Natural killer cell (primary cell): Measurements from ENCODE around the gene AHSG. TPM values are rescaled to one million over a fixed set of nuclear protein-coding genes. Genes with fewer than 3 reads are reported as not detected.

Source experiments
- ATAC-seq, 3 donors: fragments of 150-1000 bp in 2 of 3; fragments of 200-7000 bp in 1 of 3; cut with Tn5 transposase; 1 replicate in 1 of 3; 2 replicates in 2 of 3; pipeline ENCODE4 v1.10.0; 2021; ENCODE audit warnings: mild to moderate bottlenecking in 2 of 3, moderate library complexity in 2 of 3
- DNase-seq, 2 donors: peaks; one replicate each; pipeline versions ENCODE4 v3.0.0 to v3.0.0-alpha.2; 2013 to 2021; ENCODE audit warnings: mixed read lengths in 1 of 2
- H3K27ac ChIP-seq: one replicate; pipeline ENCODE4 v1.5.1; 2013; ENCODE audit warnings: mild to moderate bottlenecking, low read length
- H3K27me3 ChIP-seq: one replicate; pipeline ENCODE4 v1.6.1; 2013; ENCODE audit warnings: low read length; ENCODE audit not compliant: control insufficient read depth, insufficient read depth
- H3K36me3 ChIP-seq: one replicate; pipeline ENCODE4 v1.6.1; 2013; ENCODE audit warnings: low read length; ENCODE audit not compliant: control insufficient read depth, insufficient read depth
- H3K4me1 ChIP-seq: one replicate; pipeline ENCODE4 v1.6.1; 2013; ENCODE audit warnings: low read length; ENCODE audit not compliant: control insufficient read depth, insufficient read depth
- H3K4me3 ChIP-seq: one replicate; pipeline ENCODE4 v1.5.1; 2013; ENCODE audit warnings: low read length
- H3K9me3 ChIP-seq: one replicate; pipeline ENCODE4 v1.6.1; 2013; ENCODE audit warnings: low read length; ENCODE audit not compliant: control insufficient read depth, insufficient read depth
- H3K27ac Mint-ChIP-seq, 2 donors: one replicate each; pipeline ENCODE4 v1.8.0; 2022; ENCODE audit warnings: mild to moderate bottlenecking in 2 of 2, mixed read lengths in 2 of 2, moderate library complexity in 1 of 2
- H3K27me3 Mint-ChIP-seq, 2 donors: one replicate each; pipeline ENCODE4 v1.8.0; 2022; ENCODE audit warnings: low read depth in 2 of 2, mixed read lengths in 2 of 2
- H3K36me3 Mint-ChIP-seq: one replicate; pipeline ENCODE4 v1.8.0; 2022; ENCODE audit warnings: mixed read lengths
- H3K4me1 Mint-ChIP-seq, 2 donors: one replicate each; pipeline ENCODE4 v1.8.0; 2022; ENCODE audit warnings: mixed read lengths in 2 of 2
- H3K4me3 Mint-ChIP-seq: one replicate; pipeline ENCODE4 v1.8.0; 2022; ENCODE audit warnings: mild to moderate bottlenecking, moderate library complexity, mixed read lengths
- H3K9me3 Mint-ChIP-seq, 2 donors: one replicate each; pipeline ENCODE4 v1.8.0; 2022; ENCODE audit warnings: mixed read lengths in 2 of 2
- WGBS: methylation state at CpG from one replicate; pipeline ENCODE4 v1.1.7; 2013; ENCODE audit warnings: missing lambda C conversion rate; ENCODE audit not compliant: insufficient coverage; 5-methylcytosine and 5-hydroxymethylcytosine counted together
- intact Hi-C: fragments of 100-400 bp; cut with micrococcal nuclease; formaldehyde crosslinking; loops from one replicate; pipeline ENCODE4 v1.14.2; 2022
- total RNA-seq, 4 donors: library from RNA; stranded (reverse); fragments of 120-200 nt in 1 of 4; gene quantifications; one replicate each; pipeline versions ENCODE4 v1.2.3 to v1.2.4, GENCODE V29; 2013 to 2022
- TF ChIP-seq, protein P1 (sequence below): fragments of 200-600 bp; IDR thresholded peaks from one replicate; pipeline ENCODE4 v1.8.0; 2022; ENCODE audit warnings: antibody characterized with exemption

AHSG gene
- total RNA-seq, 3 donors from 2014 or later (not counting 1 experiment from before 2014, with no cell fraction given): not detected

DNA sequence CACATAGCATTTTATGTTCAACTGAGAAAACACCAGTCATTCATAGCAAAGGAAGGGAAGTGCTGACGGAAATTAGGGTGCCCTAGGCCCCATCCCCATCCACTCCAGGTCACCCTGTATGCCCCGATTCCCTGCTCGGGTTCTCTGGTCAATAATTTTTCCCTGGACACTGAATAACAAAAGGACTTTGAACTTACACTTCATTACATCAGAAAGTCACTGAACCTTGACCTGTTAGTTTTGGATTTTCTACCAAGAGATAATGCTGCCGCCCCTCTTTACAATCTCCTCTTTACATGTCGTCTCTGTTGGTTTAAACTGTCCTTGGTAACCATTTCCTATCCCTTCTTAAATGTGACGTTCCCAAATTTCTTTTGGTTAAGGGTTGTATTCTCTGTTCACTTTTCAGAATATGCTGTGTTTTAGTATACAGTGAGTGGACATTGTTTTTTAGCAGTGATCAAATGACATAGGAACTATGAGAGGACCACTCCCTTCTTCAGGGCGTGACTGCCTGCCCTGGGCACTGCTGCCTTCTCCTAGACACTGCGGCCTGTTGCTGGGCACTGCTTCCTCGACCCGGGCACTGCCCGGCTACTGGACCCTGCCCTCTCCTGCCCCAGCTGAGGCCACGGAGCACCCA is 13.6 kb upstream of the AHSG start:
- no peak overlapping the region for H3K27ac ChIP-seq
- H3K36me3 ChIP-seq: no peaks in the 10 kb centered on the region
- Mint-ChIP-seq H3K4me3 (no peak overlapping the region), H3K4me1 (no peaks in the 10 kb centered on the region), H3K27ac (no peak overlapping the region), H3K9me3 (no peaks in the 10 kb centered on the region), H3K36me3 (no peaks in the 10 kb centered on the region), H3K27me3 (peaks cover 6 to 8% of the 10 kb centered on the region in 2 donors)
- DNase-seq (no peak), ATAC-seq (no peak)
- intact Hi-C loops: no loop called here
- TF ChIP-seq, protein P1, sequence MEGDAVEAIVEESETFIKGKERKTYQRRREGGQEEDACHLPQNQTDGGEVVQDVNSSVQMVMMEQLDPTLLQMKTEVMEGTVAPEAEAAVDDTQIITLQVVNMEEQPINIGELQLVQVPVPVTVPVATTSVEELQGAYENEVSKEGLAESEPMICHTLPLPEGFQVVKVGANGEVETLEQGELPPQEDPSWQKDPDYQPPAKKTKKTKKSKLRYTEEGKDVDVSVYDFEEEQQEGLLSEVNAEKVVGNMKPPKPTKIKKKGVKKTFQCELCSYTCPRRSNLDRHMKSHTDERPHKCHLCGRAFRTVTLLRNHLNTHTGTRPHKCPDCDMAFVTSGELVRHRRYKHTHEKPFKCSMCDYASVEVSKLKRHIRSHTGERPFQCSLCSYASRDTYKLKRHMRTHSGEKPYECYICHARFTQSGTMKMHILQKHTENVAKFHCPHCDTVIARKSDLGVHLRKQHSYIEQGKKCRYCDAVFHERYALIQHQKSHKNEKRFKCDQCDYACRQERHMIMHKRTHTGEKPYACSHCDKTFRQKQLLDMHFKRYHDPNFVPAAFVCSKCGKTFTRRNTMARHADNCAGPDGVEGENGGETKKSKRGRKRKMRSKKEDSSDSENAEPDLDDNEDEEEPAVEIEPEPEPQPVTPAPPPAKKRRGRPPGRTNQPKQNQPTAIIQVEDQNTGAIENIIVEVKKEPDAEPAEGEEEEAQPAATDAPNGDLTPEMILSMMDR: no peak
- H3K9me3 ChIP-seq: no peaks in the 10 kb centered on the region
- H3K4me3 ChIP-seq: no peak overlapping the region
- H3K4me1 ChIP-seq: no peaks in the 10 kb centered on the region
- WGBS: 84% methylated on average over 11 of the region's 12 CpGs
- no peaks in the 10 kb centered on the region for H3K27me3 ChIP-seq

DNA sequence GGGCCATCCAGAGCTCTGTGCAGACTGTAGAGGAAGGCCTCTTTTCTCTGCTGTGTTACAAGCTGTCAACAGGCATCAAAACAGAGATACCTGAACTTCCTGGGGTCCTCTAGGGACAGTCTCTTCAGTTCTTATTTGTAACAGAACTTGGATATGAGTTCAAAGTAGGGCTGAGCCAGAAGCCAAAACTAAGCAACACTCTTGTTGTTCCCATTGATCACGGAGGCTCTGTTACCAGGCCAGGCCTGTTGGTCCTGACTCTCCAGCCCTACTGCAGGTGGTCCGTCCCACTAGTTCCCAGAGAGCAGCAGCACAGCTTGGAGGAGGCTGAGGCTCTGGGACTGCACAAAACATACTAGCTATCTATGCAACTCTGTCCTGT is 13.1 kb upstream of the AHSG start:
- no peaks in the 10 kb centered on the region for H3K4me1 ChIP-seq
- DNase-seq (no peak), ATAC-seq (no peak)
- Mint-ChIP-seq H3K4me3 (no peak overlapping the region), H3K27me3 (peaks cover 8 to 11% of the 10 kb centered on the region in 2 donors), H3K4me1 (no peaks in the 10 kb centered on the region), H3K36me3 (no peaks in the 10 kb centered on the region), H3K9me3 (no peaks in the 10 kb centered on the region), H3K27ac (no peak overlapping the region)
- intact Hi-C loops: no loop called here
- H3K27ac ChIP-seq: no peak overlapping the region
- no peaks in the 10 kb centered on the region for H3K36me3 ChIP-seq
- H3K27me3 ChIP-seq: no peaks in the 10 kb centered on the region
- H3K4me3 ChIP-seq: no peak overlapping the region
- TF ChIP-seq, protein P1: no peak
- H3K9me3 ChIP-seq: no peaks in the 10 kb centered on the region
- WGBS: 77% methylated on average over 2 of the region's 2 CpGs

DNA sequence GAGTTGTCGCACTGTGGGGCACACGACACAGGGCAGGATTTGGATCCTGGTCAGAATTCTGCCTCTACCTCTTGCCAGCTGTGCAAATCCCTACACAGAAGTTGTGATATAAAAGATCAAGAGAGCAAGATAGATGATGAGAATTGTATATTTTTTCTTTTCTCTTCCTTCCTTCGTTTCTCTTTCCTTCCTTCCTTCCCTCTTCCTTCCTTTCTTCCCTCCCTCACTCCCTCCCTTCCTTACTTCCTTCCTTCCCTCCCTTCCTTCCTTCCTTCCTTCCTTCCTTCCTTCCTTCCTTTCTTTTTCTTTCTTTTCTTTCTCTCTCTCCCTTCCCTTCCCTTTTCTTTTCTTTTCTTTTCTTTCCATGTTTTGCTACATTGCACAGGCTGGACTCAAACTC is 12.0 kb upstream of the AHSG start:
- Mint-ChIP-seq H3K9me3 (no peaks in the 10 kb centered on the region), H3K27ac (no peak overlapping the region), H3K27me3 (peaks cover 8 to 14% of the 10 kb centered on the region in 2 donors), H3K4me1 (no peaks in the 10 kb centered on the region), H3K36me3 (no peaks in the 10 kb centered on the region), H3K4me3 (no peak overlapping the region)
- ATAC-seq: no peak
- Histone ChIP-seq H3K4me1 (no peaks in the 10 kb centered on the region), H3K27me3 (no peaks in the 10 kb centered on the region), H3K27ac (no peak overlapping the region), H3K4me3 (no peak overlapping the region), H3K36me3 (no peaks in the 10 kb centered on the region), H3K9me3 (no peaks in the 10 kb centered on the region)
- no peak for DNase-seq
- TF ChIP-seq, protein P1: no peak
- WGBS: 74% methylated on average over 3 of the region's 3 CpGs
- intact Hi-C loops: no loop called here

DNA sequence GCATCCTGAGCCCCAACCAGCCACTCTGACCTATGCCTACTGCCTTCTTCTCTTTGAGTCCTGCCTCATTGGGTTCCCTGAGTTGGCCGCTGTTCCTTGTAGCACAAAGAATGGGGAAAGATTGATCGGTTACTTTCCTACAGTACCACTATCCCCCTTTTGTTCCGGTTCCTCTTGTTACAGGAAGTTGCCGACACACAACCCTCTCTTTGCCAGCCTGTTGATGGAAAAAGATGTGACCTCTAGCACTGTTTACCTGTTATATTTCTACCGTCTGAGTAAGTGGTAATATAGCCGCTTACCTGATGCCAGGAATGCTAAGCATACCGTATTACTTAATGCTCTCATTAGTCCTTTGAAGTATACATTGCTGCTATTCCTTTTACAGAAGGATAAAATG is 9.7 kb upstream of the AHSG start:
- DNase-seq (no peak), ATAC-seq (no peak)
- WGBS: 95% methylated on average over 7 of the region's 7 CpGs
- H3K27me3 ChIP-seq: no peaks in the 10 kb centered on the region
- H3K9me3 ChIP-seq: no peaks in the 10 kb centered on the region
- no peaks in the 10 kb centered on the region for H3K4me1 Mint-ChIP-seq
- H3K4me3 ChIP-seq: no peak overlapping the region
- TF ChIP-seq, protein P1: no peak
- H3K36me3 Mint-ChIP-seq: no peaks in the 10 kb centered on the region
- H3K9me3 Mint-ChIP-seq: no peaks in the 10 kb centered on the region
- H3K27me3 Mint-ChIP-seq: peaks cover 0 to 8% of the 10 kb centered on the region in 2 donors
- no peaks in the 10 kb centered on the region for H3K36me3 ChIP-seq
- intact Hi-C loops: no loop called here
- H3K27ac ChIP-seq: no peak overlapping the region
- H3K27ac Mint-ChIP-seq: no peak overlapping the region
- no peaks in the 10 kb centered on the region for H3K4me1 ChIP-seq
- H3K4me3 Mint-ChIP-seq: no peak overlapping the region
